GM12878 (cell line): ENCODE results near the gene COL4A2. TPM values are rescaled to one million over a fixed set of nuclear protein-coding genes. Genes with fewer than 3 reads are reported as not detected.

ENCODE experiments used
- ATAC-seq: fragments of 200-7000 bp; cut with Tn5 transposase; 3 replicates; pipeline ENCODE4 v1.9.1; 2020; ENCODE audit warnings: mild to moderate bottlenecking, moderate library complexity
- BruUV-seq: library from RNA; stranded (reverse); fragments of 400-500 nt; replicated peaks from 2 replicates; lab custom pipeline; 2021; lab: Mats Ljungman, UMichigan
- CTCF ChIA-PET: fragments of 300-600 bp; sonication (Branson Sonifier 250); formaldehyde crosslinking; extraction: SDS; loops from one replicate; lab custom pipeline; 2021; ENCODE audit warnings: inconsistent platforms; lab: Yijun Ruan, JAX
- POLR2A ChIA-PET: fragments of 350-600 bp; formaldehyde crosslinking; extraction: SDS; loops from one replicate; lab custom pipeline; 2021; ENCODE audit warnings: inconsistent platforms; lab: Charles Lee
- RAD21 ChIA-PET: fragments of 300-600 bp; sonication (Branson Sonifier 250); formaldehyde crosslinking; loops from one replicate; lab custom pipeline; 2023; ENCODE audit warnings: antibody characterized with exemption; ENCODE audit not compliant: unreplicated experiment; lab: Charles Lee
- SMC1A ChIA-PET: fragments of 300-600 bp; sonication (Branson Sonifier 250); formaldehyde crosslinking; loops from one replicate; lab custom pipeline; 2023; ENCODE audit not compliant: unreplicated experiment, uncharacterized antibody; lab: Charles Lee
- DNase-seq: peaks from one replicate; pipeline ENCODE4 v3.0.0-alpha.2; 2011; ENCODE audit warnings: low read depth, low spot score
- FAIRE-seq: peaks from 3 replicates; lab custom pipeline; 2011; peaks lifted over from hg19 to GRCh38; lab: Jason Lieb, UNC
- H2AFZ ChIP-seq: 2 replicates; pipeline ENCODE4 v1.6.0; 2011; ENCODE audit warnings: low read depth, low read length, control low read depth; ENCODE audit not compliant: control insufficient read depth
- H3K27ac ChIP-seq: 2 replicates; pipeline ENCODE4 v1.5.1; 2011; ENCODE audit warnings: control low read depth; ENCODE audit not compliant: control insufficient read depth, insufficient read depth
- H3K27me3 ChIP-seq, 2 experiments: replicated peaks in 1 of 2; 2 replicates each; pipeline versions ENCODE4 v1.6.0 to v1.6.1; 2011; ENCODE audit warnings: low read length in 1 of 2; ENCODE audit not compliant: control insufficient read depth in 2 of 2, insufficient read depth in 2 of 2
- H3K36me3 ChIP-seq, 2 experiments: 2 replicates each; pipeline ENCODE4 v1.5.1; 2011; ENCODE audit warnings: low read length in 1 of 2; ENCODE audit not compliant: control insufficient read depth in 2 of 2, insufficient read depth in 2 of 2
- H3K4me1 ChIP-seq: 2 replicates; pipeline ENCODE4 v1.6.1; 2011; ENCODE audit warnings: mild to moderate bottlenecking, low read length, moderate library complexity, mixed read lengths; ENCODE audit not compliant: control insufficient read depth, insufficient read depth
- H3K4me2 ChIP-seq: 2 replicates; pipeline ENCODE4 v1.6.0; 2011; ENCODE audit warnings: control low read depth; ENCODE audit not compliant: control insufficient read depth, insufficient read depth
- H3K4me3 ChIP-seq: fragments of 200-600 bp; sonication (generic); 2 replicates; pipeline ENCODE4 v1.5.1; 2016
- H3K79me2 ChIP-seq: 2 replicates; pipeline ENCODE4 v1.6.0; 2011; ENCODE audit warnings: low read length; ENCODE audit not compliant: control insufficient read depth, insufficient read depth
- H3K9ac ChIP-seq: 2 replicates; pipeline ENCODE4 v1.8.0; 2011; ENCODE audit warnings: low read length, control low read depth, mixed read lengths; ENCODE audit not compliant: control insufficient read depth, insufficient read depth
- H3K9me3 ChIP-seq: replicated peaks from 3 replicates; pipeline ENCODE4 v1.5.1; 2011; ENCODE audit warnings: mild to moderate bottlenecking, low read length; ENCODE audit not compliant: control insufficient read depth, insufficient read depth
- H4K20me1 ChIP-seq: 2 replicates; pipeline ENCODE4 v1.6.0; 2011; ENCODE audit not compliant: control insufficient read depth, insufficient read depth
- ATF7 ChIP-seq: fragments of 450-650 bp; IDR thresholded peaks from 2 replicates; pipeline ENCODE4 v1.6.1; 2016; ENCODE audit warnings: low read depth, mild to moderate bottlenecking
- BRCA1 ChIP-seq: IDR thresholded peaks from 2 replicates; pipeline ENCODE4 v1.6.1; 2011; ENCODE audit warnings: low read depth, low read length, improper control_type of control experiment
- CEBPB ChIP-seq, 2 experiments: fragments of 150-350 bp in 1 of 2; IDR thresholded peaks; 2 replicates each; pipeline ENCODE4 v1.6.1; 2012 to 2014; ENCODE audit warnings: low read depth in 2 of 2, low read length in 2 of 2, borderline replicate concordance in 1 of 2, inconsistent platforms in 1 of 2
- DPF2 ChIP-seq: fragments of 450-650 bp; IDR thresholded peaks from 2 replicates; pipeline ENCODE4 v1.6.1; 2017; ENCODE audit warnings: mild to moderate bottlenecking
- GATAD2B ChIP-seq: fragments of 450-650 bp; conservative IDR thresholded peaks from 2 replicates; pipeline ENCODE4 v1.6.1; 2017; ENCODE audit warnings: low read depth, mild to moderate bottlenecking, moderate library complexity
- HCFC1 ChIP-seq: fragments of 150-350 bp; IDR thresholded peaks from 2 replicates; pipeline ENCODE4 v1.6.1; 2014; ENCODE audit warnings: low read length
- PAX8 ChIP-seq: fragments of 450-650 bp; IDR thresholded peaks from 2 replicates; pipeline ENCODE4 v1.6.1; 2017; ENCODE audit warnings: mild to moderate bottlenecking, moderate library complexity
- RCOR1 ChIP-seq: conservative IDR thresholded peaks from 2 replicates; pipeline ENCODE4 v1.6.1; 2012; ENCODE audit warnings: low read depth, low read length, improper control_type of control experiment
- YY1 ChIP-seq: IDR thresholded peaks from 2 replicates; pipeline ENCODE4 v1.6.1; 2011; ENCODE audit warnings: low read depth, mild to moderate bottlenecking, low read length
- ZNF622 ChIP-seq: fragments of 450-650 bp; IDR thresholded peaks from 2 replicates; pipeline ENCODE4 v1.6.1; 2017; ENCODE audit warnings: mild to moderate bottlenecking, inconsistent platforms
- WGBS: methylation state at CpG from one replicate; pipeline ENCODE4 v1.1.6; 2016; ENCODE audit warnings: low lambda C conversion rate; ENCODE audit not compliant: insufficient replicate concordance, insufficient coverage; ENCODE audit errors: missing lambda C conversion rate; 5-methylcytosine and 5-hydroxymethylcytosine counted together
- in situ Hi-C: fragments of 300-500 bp; cut with MboI; formaldehyde crosslinking; loops from 9 replicates; pipeline ENCODE4 v1.14.3; 2018; ENCODE audit warnings: mixed read lengths
- intact Hi-C: fragments of 100-400 bp; cut with micrococcal nuclease; formaldehyde crosslinking; loops from one replicate; pipeline ENCODE4 v1.14.2; 2022; ENCODE audit not compliant: unreplicated experiment
- polyA plus RNA-seq, 11 experiments: library from polyadenylated mRNA; depleted of rRNA in 4 of 11; unstranded in 6 of 11; stranded (reverse) in 5 of 11; fragments of >200 nt; fragmentation: Nextera tagmentation in 4 of 11; fragmentation: Illumina TruSeq in 1 of 11; extraction: Ambion mirVana in 4 of 11; extraction: Trizol in 1 of 11; gene quantifications; 1 replicate in 1 of 11; 2 replicates in 10 of 11; pipeline versions ENCODE4 v1.2.1 to v1.2.3, GENCODE V29; 2011 to 2016; ENCODE audit warnings: inconsistent platforms in 2 of 11, missing spikeins in 2 of 11, low read depth in 1 of 11
- total RNA-seq, 4 experiments: library from RNA; depleted of rRNA in 3 of 4; stranded (reverse); fragments of >200 nt in 3 of 4; fragmentation: Illumina TruSeq in 1 of 4; extraction: Trizol in 1 of 4; gene quantifications; 2 replicates each; pipeline versions ENCODE4 v1.2.1 to v1.2.3, GENCODE V29; 2013 to 2021
- TF ChIP-seq, protein P1 (sequence below), 3 experiments: IDR thresholded peaks in 2 of 3; conservative IDR thresholded peaks in 1 of 3; 2 replicates each; pipeline ENCODE4 v1.5.1; 2011; ENCODE audit warnings: low read depth in 3 of 3, low read length in 3 of 3, mild to moderate bottlenecking in 3 of 3, control low read depth in 2 of 3, moderate library complexity in 2 of 3, inconsistent platforms in 1 of 3, mixed read lengths in 1 of 3; ENCODE audit not compliant: control insufficient read depth in 2 of 3, insufficient read depth in 1 of 3; ENCODE audit errors: extremely low read depth in 1 of 3
- TF ChIP-seq, protein P2 (sequence below): IDR thresholded peaks from 2 replicates; pipeline ENCODE4 v1.6.1; 2011; ENCODE audit warnings: low read depth, mild to moderate bottlenecking, low read length, moderate library complexity, borderline replicate concordance; ENCODE audit errors: extremely low read depth
- TF ChIP-seq, protein P3 (sequence below): IDR thresholded peaks from 2 replicates; pipeline ENCODE4 v1.6.1; 2012; ENCODE audit warnings: low read depth, low read length, improper control_type of control experiment

COL4A2 gene
- total and polyA plus RNA-seq, 10 of the 15 experiments (the other 5 are each of a cell fraction or from before 2014, with no cell fraction given), result 0.16 to 1.6 (median 0.62) TPM; not detected in 3

DNA sequence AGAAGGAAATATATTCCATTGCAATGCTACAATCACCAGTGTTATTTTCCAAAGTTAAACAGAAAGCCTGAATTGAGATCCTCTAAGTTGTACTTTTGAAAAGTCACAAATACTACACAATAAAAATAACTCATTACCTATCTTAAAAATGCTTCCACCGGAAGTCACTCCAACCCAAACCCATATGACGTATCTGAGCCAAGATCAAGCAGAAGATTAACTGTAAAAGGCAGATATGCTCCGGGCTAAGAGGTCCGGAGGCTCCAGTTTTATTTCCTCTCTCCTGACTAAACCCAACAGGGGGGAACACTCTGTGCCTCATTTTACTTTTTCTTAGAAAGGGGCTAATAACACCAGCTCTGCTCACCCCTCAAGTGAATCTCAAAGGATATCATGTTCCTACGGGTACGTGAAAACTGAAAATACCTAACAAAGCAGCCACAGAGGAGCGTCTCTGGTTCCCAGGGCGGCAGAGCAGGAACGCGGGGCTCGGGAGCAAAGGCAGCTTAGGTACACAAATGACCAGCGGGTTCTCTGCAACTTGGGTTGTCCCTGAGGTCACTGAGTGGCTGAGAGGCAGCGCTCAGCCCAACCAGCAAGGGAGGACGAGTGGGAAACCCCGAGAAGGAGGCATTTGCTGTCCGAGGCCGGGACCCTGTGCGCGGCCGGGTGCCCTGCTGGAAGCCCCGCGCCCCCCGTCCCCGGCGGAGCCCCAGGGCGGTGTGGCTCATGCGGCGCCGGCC is 253.7 kb downstream of the COL4A2 start:
- Histone ChIP-seq H3K9me3 (no peaks in the 10 kb centered on the region; the same call in 2 of the 3 replicates), H3K36me3 (no peaks in the 10 kb centered on the region; a peak in 1 of 4 replicates), H3K4me2 (peak overlapping the region; percentile 82), H3K27me3 (no peaks in the 10 kb centered on the region), H3K4me3 (peak overlapping the region; percentile 91), H4K20me1 (no peaks in the 10 kb centered on the region; the same call in 1 of the 2 replicates), H3K79me2 (peaks cover 4% of the 10 kb centered on the region; the same call in 1 of the 2 replicates), H3K27ac (peak overlapping the region; percentile 34; the same call in 1 of the 2 replicates), H3K9ac (peak overlapping the region; percentile 63), H3K4me1 (peaks cover 2% of the 10 kb centered on the region), H2AFZ (peak overlapping the region; percentile 70)
- FAIRE-seq (peak; percentile 64), ATAC-seq (peak; percentile 56), DNase-seq (no peak)
- intact Hi-C loops (loop anchor here (5.0 to 10.0 kb wide), 2 partner anchors 88 to 426 kb away; no protein-coding TSS in a partner anchor), in situ Hi-C loops (no loop called here)
- CTCF ChIA-PET, result interaction anchor here (0.6 to 2.9 kb wide), 9 partner anchors 19 to 541 kb away, joined by 3 to 19 read pairs (median 4); no protein-coding TSS in a partner anchor
- no TSS peak for BruUV-seq
- RAD21 ChIA-PET, result interaction anchor here (0.9 to 2.1 kb wide), 6 partner anchors 9 to 105 kb away, joined by 3 to 9 read pairs (median 5); no protein-coding TSS in a partner anchor
- SMC1A ChIA-PET, result interaction anchor here (1.0 to 2.2 kb wide), 4 partner anchors 9 to 105 kb away, joined by 4 to 11 read pairs (median 6); no protein-coding TSS in a partner anchor
- POLR2A ChIA-PET, result interaction anchor here (1.9 to 2.1 kb wide), 2 partner anchors 12 to 151 kb away, joined by 8 read pairs; no protein-coding TSS in a partner anchor
- 9% methylated on average over 20 of the region's 29 CpGs for WGBS
- TF ChIP-seq, protein P1, sequence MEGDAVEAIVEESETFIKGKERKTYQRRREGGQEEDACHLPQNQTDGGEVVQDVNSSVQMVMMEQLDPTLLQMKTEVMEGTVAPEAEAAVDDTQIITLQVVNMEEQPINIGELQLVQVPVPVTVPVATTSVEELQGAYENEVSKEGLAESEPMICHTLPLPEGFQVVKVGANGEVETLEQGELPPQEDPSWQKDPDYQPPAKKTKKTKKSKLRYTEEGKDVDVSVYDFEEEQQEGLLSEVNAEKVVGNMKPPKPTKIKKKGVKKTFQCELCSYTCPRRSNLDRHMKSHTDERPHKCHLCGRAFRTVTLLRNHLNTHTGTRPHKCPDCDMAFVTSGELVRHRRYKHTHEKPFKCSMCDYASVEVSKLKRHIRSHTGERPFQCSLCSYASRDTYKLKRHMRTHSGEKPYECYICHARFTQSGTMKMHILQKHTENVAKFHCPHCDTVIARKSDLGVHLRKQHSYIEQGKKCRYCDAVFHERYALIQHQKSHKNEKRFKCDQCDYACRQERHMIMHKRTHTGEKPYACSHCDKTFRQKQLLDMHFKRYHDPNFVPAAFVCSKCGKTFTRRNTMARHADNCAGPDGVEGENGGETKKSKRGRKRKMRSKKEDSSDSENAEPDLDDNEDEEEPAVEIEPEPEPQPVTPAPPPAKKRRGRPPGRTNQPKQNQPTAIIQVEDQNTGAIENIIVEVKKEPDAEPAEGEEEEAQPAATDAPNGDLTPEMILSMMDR (IDR thresholded peaks at IDR 0.05 in 2 of 3, conservative IDR thresholded peaks at IDR 0.05 in 1 of 3; ENCODE audit: control insufficient read depth in 2 of 3, extremely low read depth in 1 of 3, insufficient read depth in 1 of 3, low read depth in 3 of 3, low read length in 3 of 3), result no peak
- TF ChIP-seq, protein P2, sequence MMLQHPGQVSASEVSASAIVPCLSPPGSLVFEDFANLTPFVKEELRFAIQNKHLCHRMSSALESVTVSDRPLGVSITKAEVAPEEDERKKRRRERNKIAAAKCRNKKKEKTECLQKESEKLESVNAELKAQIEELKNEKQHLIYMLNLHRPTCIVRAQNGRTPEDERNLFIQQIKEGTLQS, result no peak
- TF ChIP-seq GATAD2B, result peak; percentile 55; the same call in 1 of the 2 replicates
- TF ChIP-seq, protein P3, sequence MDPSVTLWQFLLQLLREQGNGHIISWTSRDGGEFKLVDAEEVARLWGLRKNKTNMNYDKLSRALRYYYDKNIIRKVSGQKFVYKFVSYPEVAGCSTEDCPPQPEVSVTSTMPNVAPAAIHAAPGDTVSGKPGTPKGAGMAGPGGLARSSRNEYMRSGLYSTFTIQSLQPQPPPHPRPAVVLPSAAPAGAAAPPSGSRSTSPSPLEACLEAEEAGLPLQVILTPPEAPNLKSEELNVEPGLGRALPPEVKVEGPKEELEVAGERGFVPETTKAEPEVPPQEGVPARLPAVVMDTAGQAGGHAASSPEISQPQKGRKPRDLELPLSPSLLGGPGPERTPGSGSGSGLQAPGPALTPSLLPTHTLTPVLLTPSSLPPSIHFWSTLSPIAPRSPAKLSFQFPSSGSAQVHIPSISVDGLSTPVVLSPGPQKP, result no peak
- peak; percentile 46; the same call in 1 of the 2 replicates for TF ChIP-seq DPF2
- no peak for TF ChIP-seq YY1
- TF ChIP-seq ATF7, result 0 out of 2 replicates have a peak, but pooled peaks have one; percentile 26
- no peak for TF ChIP-seq CEBPB (IDR thresholded peaks at IDR 0.05; ENCODE audit: borderline replicate concordance in 1 of 2, low read depth in 2 of 2, low read length in 2 of 2)
- TF ChIP-seq ZNF622, result no peak
- TF ChIP-seq RCOR1, result no peak
- no peak for TF ChIP-seq HCFC1
- TF ChIP-seq BRCA1, result no peak
- TF ChIP-seq PAX8, result 0 out of 2 replicates have a peak, but pooled peaks have one; percentile 22
